ENCODE measurements around the gene BCAS3.

The BCAS3 gene

DNA sequence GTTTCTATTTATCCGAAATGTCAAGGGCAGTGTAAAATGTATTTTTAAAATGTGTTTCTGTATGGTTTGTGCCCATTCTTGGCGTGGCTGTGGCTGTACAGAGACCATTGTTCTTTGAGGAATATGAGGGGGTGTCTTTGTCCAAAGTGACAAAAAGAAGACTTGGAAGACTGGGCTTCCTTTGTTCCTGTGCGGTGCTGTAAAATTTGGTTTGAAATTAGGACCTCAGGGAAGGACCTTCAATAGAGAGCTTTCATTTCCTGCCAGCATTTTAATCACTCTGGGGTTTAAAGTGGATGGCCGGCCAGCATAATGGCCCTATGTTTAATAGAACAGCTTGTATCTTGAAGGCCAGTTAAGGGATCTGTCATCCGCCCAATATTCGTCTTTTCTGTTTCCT lies 531.9 kb downstream of the BCAS3 start:
- ATAC-seq: no peak
- TF ChIP-seq PPARA (CRISPR knock-in tag; IDR thresholded peaks at IDR 0.05; ENCODE audit: borderline replicate concordance) (no peak), ZNF8 (CRISPR knock-in tag; IDR thresholded peaks at IDR 0.05) (no peak), ZC3H10 (CRISPR knock-in tag; IDR thresholded peaks at IDR 0.05) (no peak), ZFP3 (CRISPR knock-in tag; IDR thresholded peaks at IDR 0.05) (no peak), SNAI2 (CRISPR knock-in tag; IDR thresholded peaks at IDR 0.05) (no peak), ZFP30 (CRISPR knock-in tag; IDR thresholded peaks at IDR 0.05) (no peak), RARB (CRISPR knock-in tag; IDR thresholded peaks at IDR 0.05) (no peak), ZNF565 (CRISPR knock-in tag; conservative IDR thresholded peaks at IDR 0.05; ENCODE audit: low read depth) (no peak)
- TF ChIP-seq, protein P1, sequence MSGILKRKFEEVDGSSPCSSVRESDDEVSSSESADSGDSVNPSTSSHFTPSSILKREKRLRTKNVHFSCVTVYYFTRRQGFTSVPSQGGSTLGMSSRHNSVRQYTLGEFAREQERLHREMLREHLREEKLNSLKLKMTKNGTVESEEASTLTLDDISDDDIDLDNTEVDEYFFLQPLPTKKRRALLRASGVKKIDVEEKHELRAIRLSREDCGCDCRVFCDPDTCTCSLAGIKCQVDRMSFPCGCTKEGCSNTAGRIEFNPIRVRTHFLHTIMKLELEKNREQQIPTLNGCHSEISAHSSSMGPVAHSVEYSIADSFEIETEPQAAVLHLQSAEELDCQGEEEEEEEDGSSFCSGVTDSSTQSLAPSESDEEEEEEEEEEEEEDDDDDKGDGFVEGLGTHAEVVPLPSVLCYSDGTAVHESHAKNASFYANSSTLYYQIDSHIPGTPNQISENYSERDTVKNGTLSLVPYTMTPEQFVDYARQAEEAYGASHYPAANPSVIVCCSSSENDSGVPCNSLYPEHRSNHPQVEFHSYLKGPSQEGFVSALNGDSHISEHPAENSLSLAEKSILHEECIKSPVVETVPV (CRISPR knock-in tag; IDR thresholded peaks at IDR 0.05): no peak

- no peak for ATAC-seq
- TF ChIP-seq SNAI2 (CRISPR knock-in tag; IDR thresholded peaks at IDR 0.05) (no peak), ESRRG (CRISPR knock-in tag; IDR thresholded peaks at IDR 0.05) (no peak), ZFP30 (CRISPR knock-in tag; IDR thresholded peaks at IDR 0.05) (no peak), CSDC2 (CRISPR knock-in tag; IDR thresholded peaks at IDR 0.05) (no peak), TOX (CRISPR knock-in tag; IDR thresholded peaks at IDR 0.05; ENCODE audit: borderline replicate concordance) (no peak)
- TF ChIP-seq, protein P1 (CRISPR knock-in tag; IDR thresholded peaks at IDR 0.05): no peak
- TF ChIP-seq, protein P2, sequence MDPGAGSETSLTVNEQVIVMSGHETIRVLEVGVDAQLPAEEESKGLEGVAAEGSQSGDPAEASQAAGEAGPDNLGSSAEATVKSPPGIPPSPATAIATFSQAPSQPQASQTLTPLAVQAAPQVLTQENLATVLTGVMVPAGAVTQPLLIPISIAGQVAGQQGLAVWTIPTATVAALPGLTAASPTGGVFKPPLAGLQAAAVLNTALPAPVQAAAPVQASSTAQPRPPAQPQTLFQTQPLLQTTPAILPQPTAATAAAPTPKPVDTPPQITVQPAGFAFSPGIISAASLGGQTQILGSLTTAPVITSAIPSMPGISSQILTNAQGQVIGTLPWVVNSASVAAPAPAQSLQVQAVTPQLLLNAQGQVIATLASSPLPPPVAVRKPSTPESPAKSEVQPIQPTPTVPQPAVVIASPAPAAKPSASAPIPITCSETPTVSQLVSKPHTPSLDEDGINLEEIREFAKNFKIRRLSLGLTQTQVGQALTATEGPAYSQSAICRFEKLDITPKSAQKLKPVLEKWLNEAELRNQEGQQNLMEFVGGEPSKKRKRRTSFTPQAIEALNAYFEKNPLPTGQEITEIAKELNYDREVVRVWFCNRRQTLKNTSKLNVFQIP (CRISPR knock-in tag; IDR thresholded peaks at IDR 0.05; ENCODE audit: borderline replicate concordance, low read depth): no peak
These were observed 533.6 kb downstream of the BCAS3 start for GRCh38 chr17:61211236-61211635.

DNA sequence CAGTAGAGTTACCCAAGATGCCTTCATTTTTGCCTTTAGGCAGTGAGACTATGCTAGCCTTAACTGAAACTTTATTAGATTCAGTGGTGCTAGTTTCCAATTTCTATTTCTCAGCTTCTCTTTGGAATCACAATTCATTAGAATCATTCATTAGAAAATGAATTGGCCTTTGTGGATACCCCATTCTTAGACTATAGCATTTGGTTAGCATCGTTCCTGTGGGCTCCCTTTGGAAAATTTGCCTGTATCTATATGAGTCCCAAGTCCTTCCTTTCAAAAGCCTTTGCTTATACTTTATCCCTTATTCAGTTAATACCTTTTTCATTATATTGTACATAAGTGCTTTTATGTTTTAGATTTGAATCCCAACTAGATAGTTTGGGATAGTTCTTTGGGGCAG lies 535.0 kb downstream of the BCAS3 start:
- TF ChIP-seq, protein P3, sequence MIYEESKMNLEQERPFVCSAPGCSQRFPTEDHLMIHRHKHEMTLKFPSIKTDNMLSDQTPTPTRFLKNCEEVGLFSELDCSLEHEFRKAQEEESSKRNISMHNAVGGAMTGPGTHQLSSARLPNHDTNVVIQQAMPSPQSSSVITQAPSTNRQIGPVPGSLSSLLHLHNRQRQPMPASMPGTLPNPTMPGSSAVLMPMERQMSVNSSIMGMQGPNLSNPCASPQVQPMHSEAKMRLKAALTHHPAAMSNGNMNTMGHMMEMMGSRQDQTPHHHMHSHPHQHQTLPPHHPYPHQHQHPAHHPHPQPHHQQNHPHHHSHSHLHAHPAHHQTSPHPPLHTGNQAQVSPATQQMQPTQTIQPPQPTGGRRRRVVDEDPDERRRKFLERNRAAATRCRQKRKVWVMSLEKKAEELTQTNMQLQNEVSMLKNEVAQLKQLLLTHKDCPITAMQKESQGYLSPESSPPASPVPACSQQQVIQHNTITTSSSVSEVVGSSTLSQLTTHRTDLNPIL (CRISPR knock-in tag; IDR thresholded peaks at IDR 0.05; ENCODE audit: low read depth): no peak
- TF ChIP-seq GLIS3 (CRISPR knock-in tag; IDR thresholded peaks at IDR 0.05) (no peak), ARNTL (CRISPR knock-in tag; IDR thresholded peaks at IDR 0.05; ENCODE audit: borderline replicate concordance, low read depth) (no peak), CSDC2 (CRISPR knock-in tag; IDR thresholded peaks at IDR 0.05) (no peak), ISL1 (CRISPR knock-in tag; IDR thresholded peaks at IDR 0.05) (no peak), TOX (CRISPR knock-in tag; IDR thresholded peaks at IDR 0.05; ENCODE audit: borderline replicate concordance) (no peak), ZNF565 (CRISPR knock-in tag; conservative IDR thresholded peaks at IDR 0.05; ENCODE audit: low read depth) (no peak), ZC3H10 (CRISPR knock-in tag; IDR thresholded peaks at IDR 0.05) (no peak), OSR1 (CRISPR knock-in tag; IDR thresholded peaks at IDR 0.05) (no peak)
- ATAC-seq: no peak

GRCh38 chr17:61214753-61215152 lies 537.1 kb downstream of the BCAS3 start:
- ATAC-seq: no peak
- no peak for TF ChIP-seq RARB (CRISPR knock-in tag; IDR thresholded peaks at IDR 0.05)
- TF ChIP-seq, protein P4, sequence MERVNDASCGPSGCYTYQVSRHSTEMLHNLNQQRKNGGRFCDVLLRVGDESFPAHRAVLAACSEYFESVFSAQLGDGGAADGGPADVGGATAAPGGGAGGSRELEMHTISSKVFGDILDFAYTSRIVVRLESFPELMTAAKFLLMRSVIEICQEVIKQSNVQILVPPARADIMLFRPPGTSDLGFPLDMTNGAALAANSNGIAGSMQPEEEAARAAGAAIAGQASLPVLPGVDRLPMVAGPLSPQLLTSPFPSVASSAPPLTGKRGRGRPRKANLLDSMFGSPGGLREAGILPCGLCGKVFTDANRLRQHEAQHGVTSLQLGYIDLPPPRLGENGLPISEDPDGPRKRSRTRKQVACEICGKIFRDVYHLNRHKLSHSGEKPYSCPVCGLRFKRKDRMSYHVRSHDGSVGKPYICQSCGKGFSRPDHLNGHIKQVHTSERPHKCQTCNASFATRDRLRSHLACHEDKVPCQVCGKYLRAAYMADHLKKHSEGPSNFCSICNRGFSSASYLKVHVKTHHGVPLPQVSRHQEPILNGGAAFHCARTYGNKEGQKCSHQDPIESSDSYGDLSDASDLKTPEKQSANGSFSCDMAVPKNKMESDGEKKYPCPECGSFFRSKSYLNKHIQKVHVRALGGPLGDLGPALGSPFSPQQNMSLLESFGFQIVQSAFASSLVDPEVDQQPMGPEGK (CRISPR knock-in tag; IDR thresholded peaks at IDR 0.05; ENCODE audit: borderline replicate concordance): no peak
- no peak for TF ChIP-seq TSHZ2 (CRISPR knock-in tag; IDR thresholded peaks at IDR 0.05)
- TF ChIP-seq, protein P3 (CRISPR knock-in tag; IDR thresholded peaks at IDR 0.05; ENCODE audit: low read depth): no peak
- TF ChIP-seq SNAI2 (CRISPR knock-in tag; IDR thresholded peaks at IDR 0.05): no peak
- TF ChIP-seq PPARA (CRISPR knock-in tag; IDR thresholded peaks at IDR 0.05; ENCODE audit: borderline replicate concordance): no peak
